KOPT-K1 (cell line): ENCODE measurements around the gene SUMF2.
"Not testable (repeated sequence)": the region's sequence is repeated elsewhere in the genome, so short reads cannot be mapped to it uniquely, and the experiment has no call there.

Source experiments
- H3K27ac ChIP-seq: fragments of 200-600 bp; sonication (generic); 2 replicates; pipeline ENCODE4 v1.5.1; 2016; ENCODE audit warnings: antibody characterized with exemption, mild to moderate bottlenecking, low read depth, low read length; ENCODE audit not compliant: poor library complexity, severe bottlenecking
- H3K36me3 ChIP-seq: fragments of 200-600 bp; sonication (generic); 2 replicates; pipeline ENCODE4 v1.5.1; 2017; ENCODE audit warnings: antibody characterized with exemption, mild to moderate bottlenecking, low read length, moderate library complexity; ENCODE audit not compliant: insufficient read depth
- H3K9me3 ChIP-seq: fragments of 200-600 bp; sonication (generic); 2 replicates; pipeline ENCODE4 v1.5.1; 2017; ENCODE audit warnings: antibody characterized with exemption, low read length, mild to moderate bottlenecking; ENCODE audit not compliant: insufficient read depth, poor library complexity, severe bottlenecking

The SUMF2 gene

GRCh38 chr7:56081626-56082340, 17.7 kb downstream of the SUMF2 start:
- Histone ChIP-seq H3K9me3 (no peaks in the 10 kb centered on the region), H3K36me3 (peaks cover 97% of the 10 kb centered on the region), H3K27ac (no peak overlapping the region)

- no peaks in the 10 kb centered on the region for H3K9me3 ChIP-seq
- H3K36me3 ChIP-seq, result peaks cover 97% of the 10 kb centered on the region
- no peak overlapping the region for H3K27ac ChIP-seq
These were observed 19.2 kb downstream of the SUMF2 start for GRCh38 chr7:56083150-56083785.

- Histone ChIP-seq H3K36me3 (peaks cover 82% of the 10 kb centered on the region), H3K9me3 (no peaks in the 10 kb centered on the region), H3K27ac (no peak overlapping the region)
These were observed 22.7 kb downstream of the SUMF2 start for GRCh38 chr7:56086761-56087160.

GRCh38 chr7:56087445-56087844, 23.4 kb downstream of the SUMF2 start:
- Histone ChIP-seq H3K36me3 (peaks cover 75% of the 10 kb centered on the region), H3K27ac (no peak overlapping the region), H3K9me3 (no peaks in the 10 kb centered on the region)

GRCh38 chr7:56091591-56091990, 27.5 kb downstream of the SUMF2 start:
- Histone ChIP-seq H3K27ac (no peak overlapping the region), H3K9me3 (no peaks in the 10 kb centered on the region), H3K36me3 (peaks cover 41% of the 10 kb centered on the region)

- H3K27ac ChIP-seq, H3K9me3 ChIP-seq: not testable (repeated sequence)
- H3K36me3 ChIP-seq, result peaks cover 41% of the 10 kb centered on the region
These were observed 28.3 kb downstream of the SUMF2 start for GRCh38 chr7:56092388-56092787.

- no peak within 1 kb of the TSS for H3K27ac ChIP-seq
- H3K9me3 ChIP-seq, result no peaks in the 10 kb centered on the region
- peaks cover 41% of the 10 kb centered on the region for H3K36me3 ChIP-seq
These were observed 28.9 kb downstream of the SUMF2 start, which contains the start of gene PHKG1 for GRCh38 chr7:56092789-56093531. PHKG1 (minus strand) TSS chr7:56092952; CDS start chr7:56088941, 4,011 bp downstream.

- H3K36me3 ChIP-seq, result peaks cover 65% of the 10 kb centered on the region
- H3K9me3 ChIP-seq, result no peaks in the 10 kb centered on the region
- no peak overlapping the region for H3K27ac ChIP-seq
These were observed 33.6 kb downstream of the SUMF2 start for GRCh38 chr7:56097700-56098099.

- not testable (repeated sequence) for H3K27ac ChIP-seq, H3K9me3 ChIP-seq
- H3K36me3 ChIP-seq, result peaks cover 72% of the 10 kb centered on the region
These were observed 34.3 kb downstream of the SUMF2 start for GRCh38 chr7:56098187-56099008.

GRCh38 chr7:56099653-56100052, 35.6 kb downstream of the SUMF2 start:
- H3K9me3 ChIP-seq, result no peaks in the 10 kb centered on the region
- peaks cover 84% of the 10 kb centered on the region for H3K36me3 ChIP-seq

GRCh38 chr7:56104138-56104537, 40.1 kb downstream of the SUMF2 start:
- H3K9me3 ChIP-seq, result peaks cover 18% of the 10 kb centered on the region
- H3K36me3 ChIP-seq, result peaks cover 62% of the 10 kb centered on the region
- H3K27ac ChIP-seq, result not testable (repeated sequence)

More at GRCh38 chr7:56099653-56100052, 35.6 kb downstream of the SUMF2 start:
- no peak overlapping the region for H3K27ac ChIP-seq

GRCh38 chr7:56105508-56105907, 41.4 kb downstream of the SUMF2 start:
- Histone ChIP-seq H3K9me3 (peaks cover 23% of the 10 kb centered on the region), H3K36me3 (peaks cover 48% of the 10 kb centered on the region), H3K27ac (peak overlapping the region; percentile 88)

- peaks cover 23% of the 10 kb centered on the region for H3K9me3 ChIP-seq
- H3K27ac ChIP-seq, result peak within 1 kb of the TSS; percentile 88
- peaks cover 39% of the 10 kb centered on the region for H3K36me3 ChIP-seq
These were observed 42.3 kb downstream of the SUMF2 start, which contains the start of gene CHCHD2 for GRCh38 chr7:56106108-56107073. CHCHD2 (minus strand) TSS chr7:56106476; CDS start chr7:56106413, 63 bp downstream.

GRCh38 chr7:56107954-56108258, 43.8 kb downstream of the SUMF2 start:
- peak overlapping the region; percentile 88 for H3K27ac ChIP-seq

More at GRCh38 chr7:56107954-56108258, 43.8 kb downstream of the SUMF2 start:
- Histone ChIP-seq H3K9me3 (peaks cover 23% of the 10 kb centered on the region), H3K36me3 (peaks cover 24% of the 10 kb centered on the region)
